ENCODE measurements around the gene SCGB1D1. TPM values are rescaled to one million over a fixed set of nuclear protein-coding genes. Genes with fewer than 3 reads are reported as not detected.

Gene SCGB1D1
- total and polyA plus RNA-seq, 4 donors: not detected

DNA sequence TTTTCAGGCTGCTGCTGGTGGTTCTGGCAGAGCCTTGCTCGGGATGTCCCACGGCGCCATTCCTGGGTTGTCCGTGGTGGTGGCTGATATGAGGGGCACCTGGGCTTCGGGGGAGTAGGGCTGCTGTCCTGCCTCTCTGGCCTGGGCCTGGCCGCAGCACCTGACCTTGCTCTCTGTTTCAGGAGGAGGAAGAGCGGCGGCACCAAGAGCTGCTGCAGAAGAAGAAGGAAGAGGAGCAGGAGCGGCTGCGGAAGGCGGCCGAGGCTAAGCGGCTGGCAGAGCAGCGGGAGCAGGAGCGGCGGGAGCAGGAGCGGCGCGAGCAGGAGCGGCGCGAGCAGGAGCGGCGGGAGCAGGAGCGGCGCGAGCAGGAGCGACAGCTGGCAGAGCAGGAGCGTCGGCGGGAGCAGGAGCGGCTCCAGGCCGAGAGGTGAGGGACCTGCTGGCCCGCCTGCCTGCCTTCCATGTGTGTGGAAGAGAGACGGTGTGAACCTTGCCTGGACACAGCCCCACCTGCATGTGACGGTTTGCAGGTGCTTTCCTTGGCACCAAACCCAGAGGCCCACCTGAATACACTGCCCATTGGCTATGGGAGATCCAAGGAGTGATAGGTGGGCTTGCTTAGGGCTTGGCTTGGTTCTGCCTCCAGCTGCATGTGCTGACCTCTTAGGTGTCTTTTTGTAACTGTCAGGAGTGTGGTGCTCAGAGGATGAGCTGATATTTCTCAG is 43.4 kb upstream of the SCGB1D1 start:
- H3K4me3 ChIP-seq (ENCODE audit: low read length in 2 of 2): no peak overlapping the region
- DNase-seq (peak; percentile 6 to 65), ATAC-seq (ENCODE audit: low FRiP score) (no peak)
- H3K4me1 ChIP-seq (ENCODE audit: control insufficient read depth in 1 of 2, insufficient read depth in 2 of 2, low read length in 2 of 2): no peaks in the 10 kb centered on the region
- no peak overlapping the region for H3K27ac ChIP-seq (ENCODE audit: low read depth in 1 of 2, low read length in 2 of 2)
- H3K36me3 ChIP-seq (ENCODE audit: control insufficient read depth in 1 of 2, insufficient read depth in 2 of 2, low read length in 1 of 2): peaks cover 3 to 13% of the 10 kb centered on the region in 2 donors
- 94% methylated on average over 35 to 36 of the region's 36 CpGs for WGBS, 2 donors
- H3K27me3 ChIP-seq (ENCODE audit: control insufficient read depth in 1 of 2, insufficient read depth in 2 of 2, low read length in 1 of 2): no peaks in the 10 kb centered on the region
- H3K9me3 ChIP-seq (ENCODE audit: control insufficient read depth, low read length): no peaks in the 10 kb centered on the region
- intact Hi-C loops (cut with DNase I): no loop called here

DNA sequence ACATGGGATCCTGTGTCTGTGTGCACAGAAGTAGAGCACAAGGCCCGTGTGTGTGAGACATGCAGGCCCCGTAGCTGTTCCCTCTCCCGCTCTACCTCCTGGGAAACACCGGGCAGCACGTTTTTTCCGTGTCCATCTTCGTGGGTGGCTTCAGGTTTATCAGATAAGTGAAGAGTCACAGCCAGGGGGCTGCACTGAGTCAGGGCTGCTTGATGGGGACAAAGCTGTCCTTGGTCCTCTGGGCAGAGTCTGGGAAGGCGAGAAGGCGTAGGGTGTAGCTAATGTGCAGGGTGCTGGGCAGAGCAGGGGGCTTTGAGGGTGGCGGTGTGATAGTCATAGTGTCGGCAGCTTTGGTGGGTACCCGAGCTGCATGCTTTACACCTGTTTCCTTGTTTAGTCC is 42.5 kb upstream of the SCGB1D1 start:
- Histone ChIP-seq H3K27ac (ENCODE audit: low read depth in 1 of 2, low read length in 2 of 2) (no peak overlapping the region), H3K9me3 (ENCODE audit: control insufficient read depth, low read length) (no peaks in the 10 kb centered on the region), H3K4me1 (ENCODE audit: control insufficient read depth in 1 of 2, insufficient read depth in 2 of 2, low read length in 2 of 2) (no peaks in the 10 kb centered on the region), H3K27me3 (ENCODE audit: control insufficient read depth in 1 of 2, insufficient read depth in 2 of 2, low read length in 1 of 2) (no peaks in the 10 kb centered on the region), H3K4me3 (ENCODE audit: low read length in 2 of 2) (no peak overlapping the region), H3K36me3 (ENCODE audit: control insufficient read depth in 1 of 2, insufficient read depth in 2 of 2, low read length in 1 of 2) (peaks cover 3 to 16% of the 10 kb centered on the region in 2 donors)
- intact Hi-C loops (cut with DNase I): no loop called here
- ATAC-seq (ENCODE audit: low FRiP score) (no peak), DNase-seq (peak; percentile 29 to 33)
- 91 to 93% methylated on average over 12 of the region's 12 CpGs for WGBS, 2 donors

DNA sequence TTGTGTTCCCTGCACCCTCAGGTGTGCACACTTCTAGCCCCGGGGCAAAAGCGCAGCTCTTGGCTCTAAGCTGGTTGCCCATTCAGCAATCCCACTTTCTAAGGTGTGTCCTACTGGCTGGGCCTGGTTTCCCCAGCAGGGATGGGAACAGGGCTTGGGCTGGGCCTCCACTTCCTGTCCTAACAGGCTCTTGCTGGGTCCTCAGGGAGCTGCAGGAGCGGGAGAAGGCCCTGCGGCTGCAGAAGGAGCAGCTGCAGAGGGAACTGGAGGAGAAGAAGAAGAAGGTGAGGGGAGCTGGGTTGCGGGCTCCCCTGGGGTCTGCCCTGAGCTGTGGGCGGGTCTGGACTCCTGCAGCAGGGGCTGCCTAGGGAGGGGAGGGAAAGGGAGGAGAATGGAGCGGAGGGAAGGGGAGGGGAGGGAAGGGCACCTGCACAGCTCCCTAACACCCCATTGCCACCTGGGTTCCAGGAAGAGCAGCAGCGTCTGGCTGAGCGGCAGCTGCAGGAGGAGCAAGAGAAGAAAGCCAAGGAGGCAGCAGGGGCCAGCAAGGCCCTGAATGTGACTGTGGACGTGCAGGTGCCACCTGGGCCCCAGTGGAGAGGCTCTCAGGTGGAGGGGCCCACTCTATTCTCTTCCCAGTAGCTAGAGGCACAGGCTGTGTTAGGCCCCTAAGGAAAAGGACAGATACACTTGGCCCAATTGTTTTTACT is 41.6 kb upstream of the SCGB1D1 start:
- 92 to 94% methylated on average over 10 of the region's 10 CpGs for WGBS, 2 donors
- ATAC-seq (ENCODE audit: low FRiP score) (no peak), DNase-seq (peak; percentile 26 to 61)
- Histone ChIP-seq H3K4me3 (ENCODE audit: low read length in 2 of 2) (no peak overlapping the region), H3K36me3 (ENCODE audit: control insufficient read depth in 1 of 2, insufficient read depth in 2 of 2, low read length in 1 of 2) (peaks cover 3 to 16% of the 10 kb centered on the region in 2 donors), H3K9me3 (ENCODE audit: control insufficient read depth, low read length) (no peaks in the 10 kb centered on the region), H3K27ac (ENCODE audit: low read depth in 1 of 2, low read length in 2 of 2) (no peak overlapping the region), H3K4me1 (ENCODE audit: control insufficient read depth in 1 of 2, insufficient read depth in 2 of 2, low read length in 2 of 2) (no peaks in the 10 kb centered on the region), H3K27me3 (ENCODE audit: control insufficient read depth in 1 of 2, insufficient read depth in 2 of 2, low read length in 1 of 2) (no peaks in the 10 kb centered on the region)
- intact Hi-C loops (cut with DNase I): no loop called here

DNA sequence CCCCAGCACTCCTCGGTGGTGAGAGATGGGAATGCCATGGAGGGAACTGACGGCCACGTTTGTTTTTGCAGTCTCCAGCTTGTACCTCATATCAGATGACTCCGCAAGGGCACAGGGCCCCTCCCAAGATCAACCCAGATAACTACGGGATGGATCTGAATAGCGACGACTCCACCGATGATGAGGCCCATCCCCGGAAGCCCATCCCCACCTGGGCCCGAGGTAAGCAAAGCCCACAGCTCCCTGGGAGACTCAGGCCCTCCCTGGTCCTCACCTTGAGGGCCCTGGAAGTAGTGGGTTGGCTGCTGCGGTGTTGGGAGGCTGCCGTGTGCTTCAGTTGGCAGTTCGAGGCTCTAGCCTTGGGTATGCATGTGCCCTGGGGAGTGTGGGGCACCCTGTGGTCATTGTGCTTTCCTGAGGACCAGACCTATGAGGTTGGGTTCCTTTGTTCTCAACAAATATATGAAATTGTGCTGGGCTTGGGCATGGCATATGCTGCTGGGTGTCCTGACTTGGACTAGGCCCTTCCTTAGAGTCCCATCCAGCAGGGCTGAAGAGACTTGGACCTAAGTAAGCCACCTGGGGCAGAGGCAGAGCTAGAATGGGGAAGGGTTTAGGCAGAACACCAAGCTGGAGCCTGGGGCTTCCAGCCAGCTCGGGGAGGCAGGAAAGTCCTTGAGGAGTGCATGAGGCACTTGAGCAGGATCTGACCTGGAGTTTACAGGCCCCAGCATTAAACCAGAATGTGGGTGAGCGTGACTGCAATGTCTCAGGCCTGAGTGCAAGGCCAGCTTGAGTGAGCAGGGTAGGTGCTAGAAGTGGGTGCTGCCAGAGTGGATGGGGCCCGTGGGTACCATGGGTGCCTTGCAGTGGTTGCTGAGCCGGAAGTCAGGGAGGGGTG is 39.8 kb upstream of the SCGB1D1 start:
- WGBS, 2 donors: 92 to 93% methylated on average over 17 of the region's 17 CpGs
- Histone ChIP-seq H3K27ac (ENCODE audit: low read depth in 1 of 2, low read length in 2 of 2) (no peak overlapping the region), H3K27me3 (ENCODE audit: control insufficient read depth in 1 of 2, insufficient read depth in 2 of 2, low read length in 1 of 2) (no peaks in the 10 kb centered on the region), H3K4me1 (ENCODE audit: control insufficient read depth in 1 of 2, insufficient read depth in 2 of 2, low read length in 2 of 2) (no peaks in the 10 kb centered on the region), H3K9me3 (ENCODE audit: control insufficient read depth, low read length) (no peaks in the 10 kb centered on the region), H3K36me3 (ENCODE audit: control insufficient read depth in 1 of 2, insufficient read depth in 2 of 2, low read length in 1 of 2) (peaks cover 3 to 15% of the 10 kb centered on the region in 2 donors), H3K4me3 (ENCODE audit: low read length in 2 of 2) (no peak overlapping the region)
- intact Hi-C loops (cut with DNase I): no loop called here
- ATAC-seq (ENCODE audit: low FRiP score) (no peak), DNase-seq (peak; percentile 31 to 44)

GRCh38 chr11:62150887-62151736 is 38.9 kb upstream of the SCGB1D1 start:
- 91 to 94% methylated on average over 10 of the region's 10 CpGs for WGBS, 2 donors

DNA sequence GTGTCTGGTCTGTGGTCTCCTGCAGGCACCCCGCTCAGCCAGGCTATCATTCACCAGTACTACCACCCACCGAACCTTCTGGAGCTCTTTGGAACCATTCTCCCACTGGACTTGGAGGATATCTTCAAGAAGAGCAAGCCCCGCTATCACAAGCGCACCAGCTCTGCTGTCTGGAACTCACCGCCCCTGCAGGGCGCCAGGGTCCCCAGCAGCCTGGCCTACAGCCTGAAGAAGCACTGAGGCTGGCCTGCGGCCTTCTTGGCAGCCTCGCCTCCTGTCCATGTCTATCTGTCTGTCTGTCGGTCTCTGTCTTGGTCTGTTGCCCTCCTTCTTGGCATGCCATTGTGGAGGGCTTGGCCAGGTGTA is 38.3 kb upstream of the SCGB1D1 start:
- WGBS, 2 donors: 95 to 98% methylated on average over 9 of the region's 9 CpGs
- Histone ChIP-seq H3K27me3 (ENCODE audit: control insufficient read depth in 1 of 2, insufficient read depth in 2 of 2, low read length in 1 of 2) (no peaks in the 10 kb centered on the region), H3K27ac (ENCODE audit: low read depth in 1 of 2, low read length in 2 of 2) (no peak overlapping the region), H3K9me3 (ENCODE audit: control insufficient read depth, low read length) (no peaks in the 10 kb centered on the region), H3K4me3 (ENCODE audit: low read length in 2 of 2) (no peak overlapping the region), H3K4me1 (ENCODE audit: control insufficient read depth in 1 of 2, insufficient read depth in 2 of 2, low read length in 2 of 2) (no peaks in the 10 kb centered on the region), H3K36me3 (ENCODE audit: control insufficient read depth in 1 of 2, insufficient read depth in 2 of 2, low read length in 1 of 2) (peaks cover 3 to 7% of the 10 kb centered on the region in 2 donors)
- ATAC-seq (ENCODE audit: low FRiP score): no peak
- intact Hi-C loops (cut with DNase I): no loop called here
- peak; percentile 41 for DNase-seq

More at GRCh38 chr11:62150887-62151736, 38.9 kb upstream of the SCGB1D1 start:
- Histone ChIP-seq H3K9me3 (ENCODE audit: control insufficient read depth, low read length) (no peaks in the 10 kb centered on the region), H3K27me3 (ENCODE audit: control insufficient read depth in 1 of 2, insufficient read depth in 2 of 2, low read length in 1 of 2) (no peaks in the 10 kb centered on the region), H3K4me1 (ENCODE audit: control insufficient read depth in 1 of 2, insufficient read depth in 2 of 2, low read length in 2 of 2) (no peaks in the 10 kb centered on the region), H3K27ac (ENCODE audit: low read depth in 1 of 2, low read length in 2 of 2) (no peak overlapping the region), H3K4me3 (ENCODE audit: low read length in 2 of 2) (no peak overlapping the region), H3K36me3 (ENCODE audit: control insufficient read depth in 1 of 2, insufficient read depth in 2 of 2, low read length in 1 of 2) (peaks cover 3 to 11% of the 10 kb centered on the region in 2 donors)
- ATAC-seq (ENCODE audit: low FRiP score) (no peak), DNase-seq (peak; percentile 12 to 61)
- intact Hi-C loops (cut with DNase I): no loop called here

DNA sequence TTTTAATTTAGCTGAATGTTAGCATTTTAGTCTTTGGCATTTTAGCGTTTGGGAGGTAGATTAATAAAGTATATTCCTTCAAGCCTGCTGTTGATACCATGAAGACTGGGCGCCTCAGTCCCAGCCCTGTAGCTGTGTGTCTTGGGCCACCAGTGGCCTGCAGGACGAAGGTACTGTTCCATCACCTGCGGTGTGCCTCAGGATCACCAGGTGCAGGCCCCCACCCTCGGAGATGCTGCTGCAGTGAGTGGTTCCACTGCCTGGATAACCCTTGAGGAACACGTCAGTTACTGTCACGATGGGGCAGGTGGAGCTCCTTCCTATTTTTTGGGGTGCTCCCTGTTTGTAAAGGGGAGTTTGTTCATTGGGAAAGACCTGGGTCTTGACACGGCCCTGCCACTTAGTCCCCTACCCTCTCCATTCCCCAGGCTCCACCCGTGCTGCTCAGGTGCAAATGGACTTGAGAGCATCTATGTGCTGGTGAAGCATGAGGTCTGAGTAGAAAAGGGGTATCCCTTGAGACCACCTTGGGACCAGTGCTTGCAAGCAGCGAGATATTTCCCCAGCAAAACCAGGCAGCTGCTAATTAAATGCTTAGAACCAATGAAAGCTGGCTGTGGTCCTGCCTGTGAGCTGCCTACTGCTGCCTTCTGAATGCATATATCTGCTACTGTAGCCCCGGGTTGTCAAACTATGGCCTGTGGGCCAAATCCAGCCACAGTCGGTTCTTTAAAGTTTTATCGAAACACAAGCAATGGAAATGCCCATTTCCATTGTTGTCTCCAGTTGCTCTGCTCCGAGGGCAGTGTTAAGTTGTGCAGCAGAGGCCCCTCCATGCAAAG is 37.5 kb upstream of the SCGB1D1 start:
- intact Hi-C loops (cut with DNase I): no loop called here
- 96% methylated on average over 14 of the region's 14 CpGs for WGBS, 2 donors
- peak; percentile 34 to 68 for DNase-seq
- Histone ChIP-seq H3K27me3 (ENCODE audit: control insufficient read depth in 1 of 2, insufficient read depth in 2 of 2, low read length in 1 of 2) (no peaks in the 10 kb centered on the region), H3K4me3 (ENCODE audit: low read length in 2 of 2) (no peak overlapping the region), H3K9me3 (ENCODE audit: control insufficient read depth, low read length) (no peaks in the 10 kb centered on the region), H3K36me3 (ENCODE audit: control insufficient read depth in 1 of 2, insufficient read depth in 2 of 2, low read length in 1 of 2) (peaks cover 3 to 6% of the 10 kb centered on the region in 2 donors), H3K4me1 (ENCODE audit: control insufficient read depth in 1 of 2, insufficient read depth in 2 of 2, low read length in 2 of 2) (no peaks in the 10 kb centered on the region), H3K27ac (ENCODE audit: low read depth in 1 of 2, low read length in 2 of 2) (no peak overlapping the region)
- no peak for ATAC-seq (ENCODE audit: low FRiP score)

Data from aorta (tissue), 5 donors.